ENCODE measurements around the gene PPP1R36. TPM values are rescaled to one million over a fixed set of nuclear protein-coding genes. Genes with fewer than 3 reads are reported as not detected.
A peak's percentile ranks its signal among the peaks of the same experiment; 100 is the strongest.

The PPP1R36 gene
- total RNA-seq, 1 experiment from 2014 or later: 0.34 TPM

DNA sequence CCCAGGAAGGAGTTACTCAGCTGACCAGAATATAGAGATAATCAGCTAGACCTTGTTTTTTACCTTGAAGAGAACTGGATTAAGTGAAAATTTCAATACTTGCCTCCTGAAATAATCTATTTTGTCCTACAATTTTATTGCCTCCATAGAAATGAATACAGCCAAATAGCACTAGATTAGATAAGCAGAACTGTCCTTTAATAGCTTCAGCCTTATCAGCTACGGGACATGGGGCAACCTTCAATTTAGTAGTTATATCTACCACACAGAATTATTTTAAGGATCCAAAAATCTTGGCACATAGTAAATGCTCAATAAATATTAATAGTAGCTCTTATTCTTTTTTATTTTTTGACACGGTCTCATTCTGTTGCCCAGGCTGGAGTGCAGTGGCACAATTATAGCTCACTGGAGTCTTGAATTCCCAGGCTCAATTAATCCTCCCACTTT lies 87.2 kb downstream of the PPP1R36 start:
- Histone ChIP-seq H3K9me3 (ENCODE audit: low read depth, low read length, poor library complexity, severe bottlenecking) (no peaks in the 10 kb centered on the region), H3K36me3 (ENCODE audit: insufficient read depth, low read length, poor library complexity, severe bottlenecking) (no peaks in the 10 kb centered on the region), H3K4me1 (ENCODE audit: insufficient read depth, low read length, poor library complexity, severe bottlenecking) (peaks cover 30% of the 10 kb centered on the region), H3K27me3 (replicated peaks; ENCODE audit: insufficient read depth, low read depth, low read length, poor library complexity) (no peaks in the 10 kb centered on the region), H3K27ac (ENCODE audit: low read depth, low read length, poor library complexity, severe bottlenecking) (peak overlapping the region; percentile 90), H3K4me3 (ENCODE audit: low read depth, low read length, poor library complexity, severe bottlenecking) (no peak overlapping the region)
- POLR2A ChIA-PET (ENCODE audit: low non-redundant PET): interaction anchor here (0.5 kb wide), 1 partner anchor 250 kb away, joined by 3 read pairs; no protein-coding TSS in a partner anchor
- intact Hi-C loops (cut with micrococcal nuclease; ENCODE audit: unreplicated experiment): loop anchor here (2.0 to 5.0 kb wide), 3 partner anchors 96 to 295 kb away; partner anchors contain the start of gene HSPA2
- CTCF ChIA-PET: interaction anchor here (0.9 to 2.2 kb wide), 4 partner anchors 9 to 255 kb away, joined by 3 to 9 read pairs (median 4); partner anchors contain the start of gene HSPA2
- TF ChIP-seq, protein P1, sequence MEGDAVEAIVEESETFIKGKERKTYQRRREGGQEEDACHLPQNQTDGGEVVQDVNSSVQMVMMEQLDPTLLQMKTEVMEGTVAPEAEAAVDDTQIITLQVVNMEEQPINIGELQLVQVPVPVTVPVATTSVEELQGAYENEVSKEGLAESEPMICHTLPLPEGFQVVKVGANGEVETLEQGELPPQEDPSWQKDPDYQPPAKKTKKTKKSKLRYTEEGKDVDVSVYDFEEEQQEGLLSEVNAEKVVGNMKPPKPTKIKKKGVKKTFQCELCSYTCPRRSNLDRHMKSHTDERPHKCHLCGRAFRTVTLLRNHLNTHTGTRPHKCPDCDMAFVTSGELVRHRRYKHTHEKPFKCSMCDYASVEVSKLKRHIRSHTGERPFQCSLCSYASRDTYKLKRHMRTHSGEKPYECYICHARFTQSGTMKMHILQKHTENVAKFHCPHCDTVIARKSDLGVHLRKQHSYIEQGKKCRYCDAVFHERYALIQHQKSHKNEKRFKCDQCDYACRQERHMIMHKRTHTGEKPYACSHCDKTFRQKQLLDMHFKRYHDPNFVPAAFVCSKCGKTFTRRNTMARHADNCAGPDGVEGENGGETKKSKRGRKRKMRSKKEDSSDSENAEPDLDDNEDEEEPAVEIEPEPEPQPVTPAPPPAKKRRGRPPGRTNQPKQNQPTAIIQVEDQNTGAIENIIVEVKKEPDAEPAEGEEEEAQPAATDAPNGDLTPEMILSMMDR (conservative IDR thresholded peaks at IDR 0.05; ENCODE audit: low read depth, low read length): no peak
- TF ChIP-seq EZH2 (IDR thresholded peaks at IDR 0.05; ENCODE audit: borderline replicate concordance, low read depth, low read length, poor library complexity, severe bottlenecking): no peak
- DNase-seq (ENCODE audit: low spot score): no peak
- no TSS peak for BruUV-seq (replicated peaks)

DNA sequence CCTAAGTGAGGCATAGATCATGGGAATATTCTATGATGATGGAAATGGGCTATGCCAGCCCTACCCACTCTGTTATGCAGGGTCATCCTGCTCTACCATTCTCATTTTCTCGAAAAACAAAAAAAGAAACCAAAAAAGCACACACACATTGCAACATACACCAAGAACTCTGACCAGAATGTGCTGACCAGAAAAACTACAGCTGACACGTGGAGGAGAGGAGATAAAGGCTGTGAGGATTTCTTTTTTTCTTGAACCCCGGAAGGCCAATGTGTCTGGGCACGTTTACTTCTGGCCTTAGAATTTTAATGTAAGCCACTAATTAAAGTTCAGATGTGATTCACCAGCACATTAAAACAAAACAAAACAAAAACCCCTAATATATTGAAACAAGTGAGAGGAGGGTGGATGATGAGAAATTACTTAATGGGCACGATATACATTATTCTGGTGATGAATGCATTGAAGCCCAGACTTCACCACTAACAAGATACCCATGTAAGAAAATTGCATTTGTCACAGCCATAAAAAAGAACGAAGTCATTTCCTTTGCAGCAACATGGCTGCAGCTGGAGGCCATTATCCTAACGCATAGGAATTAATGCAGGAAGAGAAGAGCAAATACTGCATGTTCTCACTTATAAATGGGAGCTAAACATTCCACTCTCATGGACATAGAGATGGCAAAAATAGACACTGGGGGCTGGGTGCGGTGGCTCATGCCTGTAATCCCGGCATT lies 88.1 kb downstream of the PPP1R36 start:
- peak overlapping the region; percentile 90 for H3K27ac ChIP-seq (ENCODE audit: low read depth, low read length, poor library complexity, severe bottlenecking)

DNA sequence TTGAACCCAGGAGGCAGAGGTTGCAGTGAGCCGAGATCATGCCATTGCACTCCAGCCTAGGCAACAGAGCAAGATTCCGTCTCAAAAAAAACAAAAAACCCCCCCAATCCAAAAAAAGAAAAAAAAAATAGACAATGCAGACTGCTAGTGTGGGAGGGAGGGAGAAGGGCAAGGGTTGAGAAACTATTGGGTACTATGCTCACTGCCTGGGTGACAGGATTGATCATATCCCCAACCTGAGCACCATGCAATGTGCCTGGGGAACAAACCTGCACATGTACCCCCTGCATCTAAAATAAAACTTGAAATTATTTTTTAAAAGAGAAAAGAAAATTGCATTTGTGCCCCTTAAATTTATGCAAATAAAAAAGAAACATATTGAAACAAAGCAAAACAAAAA lies 88.9 kb downstream of the PPP1R36 start:
- no peak for TF ChIP-seq EZH2 (IDR thresholded peaks at IDR 0.05; ENCODE audit: borderline replicate concordance, low read depth, low read length, poor library complexity, severe bottlenecking)
- TF ChIP-seq, protein P1 (conservative IDR thresholded peaks at IDR 0.05; ENCODE audit: low read depth, low read length): no peak
- Histone ChIP-seq H3K4me1 (ENCODE audit: insufficient read depth, low read length, poor library complexity, severe bottlenecking) (peaks cover 30% of the 10 kb centered on the region), H3K27ac (ENCODE audit: low read depth, low read length, poor library complexity, severe bottlenecking) (peak overlapping the region; percentile 90), H3K9me3 (ENCODE audit: low read depth, low read length, poor library complexity, severe bottlenecking) (no peaks in the 10 kb centered on the region), H3K36me3 (ENCODE audit: insufficient read depth, low read length, poor library complexity, severe bottlenecking) (no peaks in the 10 kb centered on the region), H3K4me3 (ENCODE audit: low read depth, low read length, poor library complexity, severe bottlenecking) (no peak overlapping the region), H3K27me3 (replicated peaks; ENCODE audit: insufficient read depth, low read depth, low read length, poor library complexity) (no peaks in the 10 kb centered on the region)
- ChIA-PET CTCF (interaction anchor here (0.7 kb wide), 1 partner anchor 126 kb away, joined by 3 read pairs; no protein-coding TSS in a partner anchor), POLR2A (ENCODE audit: low non-redundant PET) (interaction anchor here (0.6 to 1.0 kb wide), 2 partner anchors 98 to 134 kb away, joined by 3 read pairs; partner anchors contain the start of genes HSPA2 and ZBTB1)
- DNase-seq (ENCODE audit: low spot score): no peak
- BruUV-seq (replicated peaks): no TSS peak
- intact Hi-C loops (cut with micrococcal nuclease; ENCODE audit: unreplicated experiment): loop anchor here (5.0 kb wide), 2 partner anchors 126 to 296 kb away; no protein-coding TSS in a partner anchor

More for the DNA sequence above, 88.1 kb downstream of the PPP1R36 start:
- Histone ChIP-seq H3K9me3 (ENCODE audit: low read depth, low read length, poor library complexity, severe bottlenecking) (no peaks in the 10 kb centered on the region), H3K4me3 (ENCODE audit: low read depth, low read length, poor library complexity, severe bottlenecking) (no peak overlapping the region), H3K27me3 (replicated peaks; ENCODE audit: insufficient read depth, low read depth, low read length, poor library complexity) (no peaks in the 10 kb centered on the region), H3K4me1 (ENCODE audit: insufficient read depth, low read length, poor library complexity, severe bottlenecking) (peaks cover 30% of the 10 kb centered on the region), H3K36me3 (ENCODE audit: insufficient read depth, low read length, poor library complexity, severe bottlenecking) (no peaks in the 10 kb centered on the region)
- intact Hi-C loops (cut with micrococcal nuclease; ENCODE audit: unreplicated experiment): loop anchor here (2.0 to 5.0 kb wide), 3 partner anchors 97 to 296 kb away; partner anchors contain the start of gene HSPA2
- POLR2A ChIA-PET (ENCODE audit: low non-redundant PET): interaction anchor here (1.0 kb wide), 1 partner anchor 98 kb away, joined by 3 read pairs; the partner anchor contains the start of gene HSPA2
- TF ChIP-seq, protein P1 (conservative IDR thresholded peaks at IDR 0.05; ENCODE audit: low read depth, low read length): no peak
- no peak for TF ChIP-seq EZH2 (IDR thresholded peaks at IDR 0.05; ENCODE audit: borderline replicate concordance, low read depth, low read length, poor library complexity, severe bottlenecking)
- CTCF ChIA-PET: interaction anchor here (0.7 to 1.2 kb wide), 3 partner anchors 97 to 254 kb away, joined by 3 to 4 read pairs (median 4); partner anchors contain the start of gene HSPA2
- DNase-seq (ENCODE audit: low spot score): peak; percentile 87
- no TSS peak for BruUV-seq (replicated peaks)

Other genes starting within 250 kb of the PPP1R36 start
- gene MTHFD1, start 161.6 kb upstream of the PPP1R36 start, total RNA-seq (2021): 286 and 293 TPM in 2 replicates
- 2.2 and 2.6 TPM in 2 replicates for gene AKAP5, start 84.5 kb upstream of the PPP1R36 start, total RNA-seq (2021)
- 11.3 and 13.5 TPM in 2 replicates for gene ZBTB25, start 46.1 kb upstream of the PPP1R36 start, total RNA-seq (2021)
- gene ZBTB1, start 45.2 kb upstream of the PPP1R36 start, total RNA-seq (2021): 34.3 and 37.7 TPM in 2 replicates
- gene HSPA2, start 9.2 kb upstream of the PPP1R36 start, total RNA-seq (2021): 13.8 and 14.3 TPM in 2 replicates
- 29.6 and 39.4 TPM in 2 replicates for gene PLEKHG3, start 154.5 kb downstream of the PPP1R36 start, total RNA-seq (2021)

All from A673 (cell line).